Ascending aorta (tissue), 2 donors: ENCODE measurements around the gene VAPA. TPM values are rescaled to one million over a fixed set of nuclear protein-coding genes. Genes with fewer than 3 reads are reported as not detected.

Experiments
- DNase-seq, 2 donors: peaks; one replicate each; pipeline ENCODE4 v3.0.0-alpha.2; 2019; ENCODE audit warnings: low spot score in 2 of 2
- H3K27ac ChIP-seq, 2 donors: fragments of 200-600 bp; sonication (generic); one replicate each; pipeline ENCODE4 v1.5.1; 2016 to 2017; ENCODE audit warnings: mild to moderate bottlenecking in 1 of 2
- H3K27me3 ChIP-seq: fragments of 200-600 bp; sonication (generic); one replicate; pipeline ENCODE4 v1.5.1; 2017
- H3K36me3 ChIP-seq, 2 donors: fragments of 200-600 bp; sonication (generic); one replicate each; pipeline ENCODE4 v1.5.1; 2016
- H3K4me1 ChIP-seq, 2 donors: fragments of 200-600 bp; sonication (generic); one replicate each; pipeline ENCODE4 v1.5.1; 2016 to 2017; ENCODE audit warnings: mild to moderate bottlenecking in 1 of 2
- H3K4me3 ChIP-seq, 2 donors: fragments of 200-600 bp; sonication (generic); one replicate each; pipeline ENCODE4 v1.5.1; 2016 to 2017; ENCODE audit warnings: mild to moderate bottlenecking in 1 of 2
- H3K9me3 ChIP-seq, 2 donors: fragments of 200-600 bp; sonication (generic); one replicate each; pipeline ENCODE4 v1.5.1; 2016
- CTCF ChIP-seq, 3 experiments: fragments of 200-600 bp in 2 of 3; fragments of 450-650 bp in 1 of 3; sonication (generic) in 2 of 3; IDR thresholded peaks; one replicate each; pipeline ENCODE4 v1.5.1; 2016 to 2019; ENCODE audit warnings: antibody characterized with exemption in 3 of 3, mild to moderate bottlenecking in 1 of 3, moderate library complexity in 1 of 3
- intact Hi-C: fragments of 100-400 bp; cut with DNase I; formaldehyde crosslinking; loops from one replicate; pipeline ENCODE4 v1.15.1; 2023
- total RNA-seq: library from RNA; depleted of rRNA; stranded (reverse); fragments of >200 nt; gene quantifications from one replicate; pipeline ENCODE4 v1.1.0, GENCODE V29; 2016

The VAPA gene
- total RNA-seq, 1 donor from 2014 or later = 109 TPM

DNA sequence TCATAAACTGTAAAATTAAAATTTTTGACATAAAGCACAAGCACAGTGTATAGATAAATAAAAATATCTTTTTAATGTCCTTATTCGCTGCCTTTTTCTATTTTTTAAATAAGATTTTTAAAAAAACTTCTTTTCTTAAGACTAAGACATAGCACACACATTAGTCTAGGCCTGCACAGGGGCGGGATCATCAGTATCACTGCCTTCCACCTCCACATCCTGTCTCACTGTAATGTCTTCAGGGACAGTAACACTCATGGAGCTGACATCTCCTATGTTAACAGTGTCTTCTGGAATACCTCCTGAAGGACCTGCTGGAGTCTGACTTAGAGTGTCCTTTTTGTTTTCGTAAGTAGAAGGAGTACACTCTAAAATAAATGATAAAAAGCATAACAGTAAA is 33.0 kb downstream of the VAPA start:
- Histone ChIP-seq H3K27ac (no peak overlapping the region), H3K9me3 (no peaks in the 10 kb centered on the region), H3K27me3 (no peaks in the 10 kb centered on the region), H3K36me3 (peaks cover 24 to 44% of the 10 kb centered on the region in 2 donors), H3K4me1 (no peaks in the 10 kb centered on the region), H3K4me3 (no peak overlapping the region)
- TF ChIP-seq CTCF (IDR thresholded peaks at IDR 0.05) = no peak
- DNase-seq = no peak
- intact Hi-C loops = no loop called here

- intact Hi-C loops = no loop called here
- no peak for TF ChIP-seq CTCF (IDR thresholded peaks at IDR 0.05)
- no peak overlapping the region for H3K4me3 ChIP-seq
- H3K4me1 ChIP-seq = no peaks in the 10 kb centered on the region
- peaks cover 27 to 44% of the 10 kb centered on the region in 2 donors for H3K36me3 ChIP-seq
- no peak overlapping the region for H3K27ac ChIP-seq
- H3K9me3 ChIP-seq = no peaks in the 10 kb centered on the region
- no peaks in the 10 kb centered on the region for H3K27me3 ChIP-seq
- no peak for DNase-seq
Measured at GRCh38 chr18:9947248-9947647, 33.4 kb downstream of the VAPA start.

DNA sequence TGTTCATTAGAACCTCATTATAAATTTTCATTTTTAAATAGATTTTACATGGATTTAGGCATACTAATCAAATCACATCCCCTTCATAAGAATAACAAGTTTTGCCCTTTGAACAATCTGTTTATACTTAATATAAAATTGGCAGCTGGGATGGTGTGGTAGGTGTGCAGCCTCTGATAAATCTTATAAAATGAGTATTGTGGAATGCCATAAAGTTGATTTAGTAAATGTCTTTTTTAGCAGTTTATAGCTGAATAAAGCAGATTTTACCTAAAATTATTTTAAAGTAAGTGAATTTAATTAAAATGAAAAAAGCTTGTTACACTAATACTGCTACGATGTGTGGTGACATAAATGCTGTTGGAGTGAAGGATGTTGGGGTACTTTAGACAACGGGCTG is 35.5 kb downstream of the VAPA start:
- Histone ChIP-seq H3K27me3 (no peaks in the 10 kb centered on the region), H3K9me3 (no peaks in the 10 kb centered on the region), H3K4me3 (no peak overlapping the region), H3K27ac (no peak overlapping the region), H3K36me3 (peaks cover 30 to 52% of the 10 kb centered on the region in 2 donors), H3K4me1 (no peaks in the 10 kb centered on the region)
- DNase-seq = no peak
- intact Hi-C loops = no loop called here
- TF ChIP-seq CTCF (IDR thresholded peaks at IDR 0.05) = no peak

DNA sequence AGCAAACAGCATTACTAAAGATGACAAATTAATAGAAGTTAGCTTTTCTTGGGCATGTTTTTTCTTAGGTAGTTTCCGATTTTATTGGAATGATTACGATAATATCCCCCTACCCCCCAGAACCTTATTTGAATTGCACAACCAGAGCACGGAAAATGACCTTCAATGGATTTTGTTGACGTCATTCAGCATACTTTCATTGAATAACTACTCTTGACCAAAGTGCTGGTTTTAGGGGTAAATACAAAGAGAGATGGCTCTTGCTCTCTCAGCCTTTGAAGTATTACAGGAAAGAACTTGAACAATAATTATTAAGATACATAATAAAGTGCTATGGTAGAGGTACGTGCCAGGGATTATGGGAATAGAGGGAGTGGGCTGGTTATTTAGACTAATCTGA is 36.0 kb downstream of the VAPA start:
- no peaks in the 10 kb centered on the region for H3K4me1 ChIP-seq
- no peaks in the 10 kb centered on the region for H3K9me3 ChIP-seq
- H3K27ac ChIP-seq = no peak overlapping the region
- DNase-seq = no peak
- H3K27me3 ChIP-seq = no peaks in the 10 kb centered on the region
- H3K36me3 ChIP-seq = peaks cover 32 to 55% of the 10 kb centered on the region in 2 donors
- TF ChIP-seq CTCF (IDR thresholded peaks at IDR 0.05) = no peak
- no peak overlapping the region for H3K4me3 ChIP-seq
- intact Hi-C loops = no loop called here

DNA sequence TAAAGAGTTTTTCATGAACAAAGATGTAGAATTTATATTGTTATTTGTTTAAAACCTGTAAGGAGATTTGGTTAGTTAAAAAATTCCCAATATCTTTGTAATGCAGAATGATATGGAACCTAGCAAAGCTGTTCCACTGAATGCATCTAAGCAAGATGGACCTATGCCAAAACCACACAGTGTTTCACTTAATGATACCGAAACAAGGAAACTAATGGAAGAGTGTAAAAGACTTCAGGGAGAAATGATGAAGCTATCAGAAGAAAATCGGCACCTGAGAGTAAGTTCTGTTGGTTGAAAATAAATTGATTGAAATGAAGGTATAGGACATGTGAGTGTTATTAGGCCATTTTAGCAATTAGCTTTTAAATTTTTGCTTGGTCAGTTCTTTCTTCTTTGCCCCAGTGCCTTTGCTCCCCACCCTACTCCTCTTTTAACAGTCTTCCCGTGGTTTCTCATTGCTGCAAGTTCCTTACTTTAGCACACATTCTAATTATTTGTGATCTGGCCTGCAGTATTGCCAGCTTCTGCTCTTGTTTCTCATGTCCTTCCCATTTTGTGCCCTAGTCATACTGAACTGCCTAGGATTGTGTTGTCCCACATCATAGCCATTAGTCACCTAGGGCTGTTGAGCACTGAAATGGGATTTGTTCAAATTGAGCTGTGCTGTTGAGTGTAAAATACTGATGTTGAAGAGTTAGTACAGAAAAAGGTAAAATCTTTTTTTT is 36.6 kb downstream of the VAPA start:
- intact Hi-C loops = no loop called here
- no peaks in the 10 kb centered on the region for H3K4me1 ChIP-seq
- no peak for DNase-seq
- H3K4me3 ChIP-seq = no peak overlapping the region
- H3K36me3 ChIP-seq = peaks cover 37 to 52% of the 10 kb centered on the region in 2 donors
- no peak for TF ChIP-seq CTCF (IDR thresholded peaks at IDR 0.05)
- no peaks in the 10 kb centered on the region for H3K27me3 ChIP-seq
- H3K9me3 ChIP-seq = no peaks in the 10 kb centered on the region
- H3K27ac ChIP-seq = no peak overlapping the region
